IMR-90 (cell line): ENCODE measurements around the gene ATP1A4. TPM values are rescaled to one million over a fixed set of nuclear protein-coding genes. Genes with fewer than 3 reads are reported as not detected.

Experiments
- ATAC-seq: fragments of 200-7000 bp; cut with Tn5 transposase; 2 replicates; pipeline ENCODE4 v1.9.1; 2020; ENCODE audit warnings: low read depth, mild to moderate bottlenecking, moderate library complexity
- BruUV-seq: library from RNA; stranded (reverse); fragments of 400-500 nt; replicated peaks from 2 replicates; lab custom pipeline; 2021; lab: Mats Ljungman, UMichigan
- CTCF ChIA-PET: fragments of 300-600 bp; formaldehyde crosslinking; extraction: SDS; loops from one replicate; lab custom pipeline; 2021; ENCODE audit warnings: antibody characterized with exemption; lab: Yijun Ruan, JAX
- POLR2A ChIA-PET: fragments of 300-600 bp; sonication (Branson Sonifier 250); formaldehyde crosslinking; loops from one replicate; lab custom pipeline; 2022; ENCODE audit warnings: antibody characterized with exemption; ENCODE audit not compliant: unreplicated experiment; lab: Charles Lee
- DNase-seq: peaks from one replicate; pipeline ENCODE4 v3.0.0; 2013
- H2AFZ ChIP-seq: replicated peaks from 2 replicates; pipeline ENCODE3; 2013; ENCODE audit warnings: low read length, mild to moderate bottlenecking; ENCODE audit not compliant: poor library complexity
- H2AK5ac ChIP-seq: 2 replicates; pipeline ENCODE4 v1.6.1; 2013; ENCODE audit warnings: low read depth, low read length, inconsistent platforms
- H2AK9ac ChIP-seq: replicated peaks from 2 replicates; pipeline ENCODE3; 2013; ENCODE audit warnings: mild to moderate bottlenecking, low read depth, low read length, moderate library complexity; ENCODE audit not compliant: poor library complexity
- H2BK120ac ChIP-seq: 2 replicates; pipeline ENCODE4 v1.6.1; 2013; ENCODE audit warnings: low read depth, low read length, inconsistent platforms
- H2BK15ac ChIP-seq: 3 replicates; pipeline ENCODE4 v1.6.1; 2013; ENCODE audit warnings: low read depth, low read length, inconsistent platforms
- H2BK20ac ChIP-seq: 2 replicates; pipeline ENCODE4 v1.6.1; 2013; ENCODE audit warnings: low read depth, mild to moderate bottlenecking, inconsistent platforms, low read length, moderate library complexity
- H2BK5ac ChIP-seq: 2 replicates; pipeline ENCODE4 v1.6.1; 2013; ENCODE audit warnings: mild to moderate bottlenecking, low read depth, low read length, inconsistent platforms; ENCODE audit not compliant: poor library complexity, severe bottlenecking
- H3K14ac ChIP-seq: replicated peaks from 2 replicates; pipeline ENCODE4 v1.6.1; 2013; ENCODE audit warnings: low read depth, low read length, inconsistent platforms
- H3K18ac ChIP-seq: 2 replicates; pipeline ENCODE4 v1.6.1; 2013; ENCODE audit warnings: low read depth, low read length, control low read depth
- H3K23ac ChIP-seq: 2 replicates; pipeline ENCODE4 v1.6.1; 2013; ENCODE audit warnings: low read depth, low read length, inconsistent platforms
- H3K27ac ChIP-seq: 2 replicates; pipeline ENCODE4 v1.5.1; 2013; ENCODE audit warnings: mild to moderate bottlenecking, control low read depth, low read length; ENCODE audit not compliant: insufficient read depth
- H3K27me3 ChIP-seq: 2 replicates; pipeline ENCODE4 v1.6.1; 2013; ENCODE audit warnings: low read length; ENCODE audit not compliant: control insufficient read depth, insufficient read depth
- H3K36me3 ChIP-seq: 2 replicates; pipeline ENCODE4 v1.6.1; 2013; ENCODE audit warnings: low read length, mixed read lengths; ENCODE audit not compliant: control insufficient read depth, insufficient read depth
- H3K4ac ChIP-seq: 2 replicates; pipeline ENCODE4 v1.6.1; 2013; ENCODE audit warnings: low read depth, low read length, inconsistent platforms
- H3K4me1 ChIP-seq: 2 replicates; pipeline ENCODE4 v1.6.1; 2013; ENCODE audit warnings: low read length, mixed read lengths; ENCODE audit not compliant: control insufficient read depth, insufficient read depth
- H3K4me2 ChIP-seq: 2 replicates; pipeline ENCODE4 v1.6.1; 2013; ENCODE audit warnings: low read depth, mild to moderate bottlenecking, control low read depth, low read length, moderate library complexity
- H3K4me3 ChIP-seq: 2 replicates; pipeline ENCODE4 v1.5.1; 2013; ENCODE audit warnings: low read depth, mild to moderate bottlenecking, control low read depth, low read length, moderate library complexity; ENCODE audit not compliant: insufficient read depth
- H3K56ac ChIP-seq: 2 replicates; pipeline ENCODE4 v1.6.1; 2013; ENCODE audit warnings: low read length, inconsistent platforms; ENCODE audit not compliant: insufficient read depth; ENCODE audit errors: extremely low read depth
- H3K79me1 ChIP-seq, 2 experiments: 2 replicates each; pipeline ENCODE4 v1.6.1; 2013; ENCODE audit warnings: low read length in 2 of 2, inconsistent platforms in 1 of 2, low read depth in 1 of 2
- H3K9ac ChIP-seq: 2 replicates; pipeline ENCODE4 v1.6.1; 2013; ENCODE audit warnings: low read depth, low read length, control low read depth
- H3K9me1 ChIP-seq: 2 replicates; pipeline ENCODE4 v1.6.1; 2013; ENCODE audit warnings: low read length, inconsistent platforms; ENCODE audit not compliant: insufficient read depth
- H3K9me3 ChIP-seq: 2 replicates; pipeline ENCODE4 v1.6.1; 2013; ENCODE audit warnings: low read length; ENCODE audit not compliant: control insufficient read depth, insufficient read depth
- H4K20me1 ChIP-seq: 2 replicates; pipeline ENCODE4 v1.6.1; 2013; ENCODE audit warnings: low read length, inconsistent platforms; ENCODE audit not compliant: insufficient read depth
- H4K5ac ChIP-seq: 2 replicates; pipeline ENCODE4 v1.6.1; 2013; ENCODE audit warnings: mild to moderate bottlenecking, low read depth, low read length, control low read depth
- H4K8ac ChIP-seq, 2 experiments: 2 replicates each; pipeline ENCODE4 v1.6.1; 2013; ENCODE audit warnings: low read depth in 2 of 2, low read length in 2 of 2, control low read depth in 1 of 2, inconsistent platforms in 1 of 2
- H4K91ac ChIP-seq: 2 replicates; pipeline ENCODE4 v1.6.1; 2013; ENCODE audit warnings: low read depth, low read length, inconsistent platforms; ENCODE audit not compliant: insufficient read depth
- CEBPB ChIP-seq: IDR thresholded peaks from 2 replicates; pipeline ENCODE4 v1.6.1; 2012; ENCODE audit warnings: low read depth, low read length, improper control_type of control experiment
- CHD1 ChIP-seq: IDR thresholded peaks from 2 replicates; pipeline ENCODE4 v1.6.1; 2012; ENCODE audit warnings: low read depth, low read length, improper control_type of control experiment
- MXI1 ChIP-seq: IDR thresholded peaks from 2 replicates; pipeline ENCODE4 v1.6.1; 2012; ENCODE audit warnings: low read depth, mild to moderate bottlenecking, low read length, moderate library complexity, borderline replicate concordance
- NFE2L2 ChIP-seq: fragments of 150-350 bp; IDR thresholded peaks from 2 replicates; pipeline ENCODE4 v1.6.1; 2016; ENCODE audit warnings: low read depth, mild to moderate bottlenecking, low read length
- RAD21 ChIP-seq: IDR thresholded peaks from 2 replicates; pipeline ENCODE4 v1.6.1; 2012; ENCODE audit warnings: low read length, improper control_type of control experiment
- USF2 ChIP-seq: fragments of 150-350 bp; IDR thresholded peaks from 2 replicates; pipeline ENCODE4 v1.6.1; 2017; ENCODE audit warnings: mild to moderate bottlenecking, antibody characterized with exemption, low read length, low read depth
- WGBS, 2 experiments: methylation state at CpG; one replicate each; pipeline versions ENCODE4 v1.1.5 to v1.1.7; 2013; ENCODE audit warnings: missing lambda C conversion rate in 2 of 2; ENCODE audit not compliant: insufficient read length in 1 of 2; ENCODE audit errors: extremely low coverage in 2 of 2; 5-methylcytosine and 5-hydroxymethylcytosine counted together
- dilution Hi-C: fragments of 300-500 bp; cut with HindIII; formaldehyde crosslinking; loops from one replicate; pipeline ENCODE4 v1.14.3; 2018; ENCODE audit warnings: low sequenced_read_pairs; ENCODE audit not compliant: unreplicated experiment
- in situ Hi-C: fragments of 300-500 bp; cut with MboI; formaldehyde crosslinking; loops from 3 replicates; pipeline ENCODE4 v1.14.3; 2019; ENCODE audit warnings: low sequenced_read_pairs, inconsistent platforms, mixed read lengths
- intact Hi-C: fragments of 100-400 bp; cut with micrococcal nuclease; formaldehyde crosslinking; loops from 2 replicates; pipeline ENCODE4 v1.10.0; 2022
- polyA plus RNA-seq, 3 experiments: library from polyadenylated mRNA; depleted of rRNA; stranded (reverse); fragments of >200 nt; gene quantifications; 2 replicates each; pipeline ENCODE4 v1.2.3, GENCODE V29; 2012; ENCODE audit warnings: low replicate concordance in 1 of 3
- total RNA-seq: library from RNA; depleted of rRNA; stranded (reverse); fragments of >200 nt; gene quantifications from 2 replicates; pipeline ENCODE4 v1.2.3, GENCODE V29; 2012

The ATP1A4 gene
- total and polyA plus RNA-seq, 2 of the 4 experiments (the other 2 are of a cell fraction) = not detected

- Histone ChIP-seq H2BK5ac (no peak overlapping the region), H3K27ac (no peak overlapping the region), H3K14ac (no peak overlapping the region), H2AFZ (no peak overlapping the region), H4K5ac (no peak overlapping the region), H3K9me1 (no peaks in the 10 kb centered on the region; the same call in 1 of the 2 replicates), H3K18ac (no peak overlapping the region), H3K27me3 (peaks cover 58% of the 10 kb centered on the region), H2AK5ac (no peak overlapping the region), H3K9ac (no peak overlapping the region), H3K4ac (no peak overlapping the region), H3K23ac (no peak overlapping the region), H2BK120ac (no peak overlapping the region), H3K4me1 (peaks cover 17% of the 10 kb centered on the region), H2BK15ac (no peak overlapping the region), H2BK20ac (no peak overlapping the region), H3K79me1 (no peaks in the 10 kb centered on the region), H3K4me3 (no peak overlapping the region), H3K56ac (no peak overlapping the region), H4K8ac (no peak overlapping the region), H4K91ac (no peak overlapping the region), H3K36me3 (no peaks in the 10 kb centered on the region), H2AK9ac (no peak overlapping the region), H3K9me3 (no peaks in the 10 kb centered on the region), H3K4me2 (no peak overlapping the region), H4K20me1 (no peaks in the 10 kb centered on the region)
- ChIA-PET POLR2A (no interaction called here), CTCF (interaction anchor here (0.6 kb wide), 1 partner anchor 10 kb away, joined by 5 read pairs; no protein-coding TSS in a partner anchor)
- dilution Hi-C loops = no loop called here
- BruUV-seq = no TSS peak
- no peak for ATAC-seq
- intact Hi-C loops = no loop called here
- 86% methylated on average over 4 of the region's 12 CpGs; no CpG with 5 or more reads in 1 of the 2 experiments for WGBS, 2 experiments
- no peak for TF ChIP-seq CHD1
- TF ChIP-seq CEBPB = no peak
- TF ChIP-seq RAD21 = no peak
- no peak for TF ChIP-seq NFE2L2
- TF ChIP-seq MXI1 = no peak
- TF ChIP-seq USF2 = no peak
- DNase-seq = no peak
- in situ Hi-C loops = no loop called here
Observed at GRCh38 chr1:160112357-160112756, 39.0 kb upstream of the ATP1A4 start.
